ENCODE data around the gene IGSF3. TPM values are rescaled to one million over a fixed set of nuclear protein-coding genes. Genes with fewer than 3 reads are reported as not detected.

IGSF3 gene
- total RNA-seq, 4 donors from 2014 or later = 10.9 to 23.1 (median 18.6) TPM

DNA sequence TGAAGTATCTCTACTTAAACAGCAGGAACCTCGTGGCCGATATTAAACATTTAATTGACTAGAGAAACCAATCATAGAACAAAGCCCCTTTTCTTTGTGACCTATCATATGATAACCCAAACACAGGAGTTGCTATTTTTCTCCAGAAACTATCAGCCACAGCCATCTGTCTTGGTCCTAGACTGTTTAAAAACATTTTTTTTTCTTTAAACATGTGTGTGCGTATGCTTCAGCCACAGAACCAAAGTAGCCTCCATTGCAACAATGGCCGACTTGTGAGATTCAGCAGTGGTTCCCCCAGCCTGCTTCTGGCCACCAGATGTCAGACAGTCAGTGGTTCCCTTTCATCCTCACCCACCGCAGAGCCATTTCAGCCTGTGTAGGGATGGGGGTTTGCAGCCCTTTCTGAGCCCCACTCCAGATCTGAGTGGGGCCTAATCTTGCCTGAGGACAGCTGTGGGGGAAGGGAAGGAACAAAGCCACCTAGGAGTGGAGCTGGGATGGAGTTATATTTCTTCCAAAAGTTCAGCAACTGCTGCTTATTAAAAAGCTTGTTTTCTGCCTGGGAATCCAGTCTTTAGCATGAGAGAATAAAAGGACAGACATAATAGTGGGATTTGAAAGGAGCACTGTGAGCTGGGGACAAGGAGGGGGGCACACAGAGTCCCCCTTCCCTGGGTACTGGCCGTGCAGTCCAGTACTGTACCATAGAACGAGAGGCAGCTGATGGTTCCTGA, 11.7 kb upstream of the IGSF3 start:
- no peak for DNase-seq
- H3K4me3 ChIP-seq (replicated peaks in 1 of 3) = no peak overlapping the region
- no peak for TF ChIP-seq POLR2A (IDR thresholded peaks at IDR 0.05)
- TF ChIP-seq, protein P1, sequence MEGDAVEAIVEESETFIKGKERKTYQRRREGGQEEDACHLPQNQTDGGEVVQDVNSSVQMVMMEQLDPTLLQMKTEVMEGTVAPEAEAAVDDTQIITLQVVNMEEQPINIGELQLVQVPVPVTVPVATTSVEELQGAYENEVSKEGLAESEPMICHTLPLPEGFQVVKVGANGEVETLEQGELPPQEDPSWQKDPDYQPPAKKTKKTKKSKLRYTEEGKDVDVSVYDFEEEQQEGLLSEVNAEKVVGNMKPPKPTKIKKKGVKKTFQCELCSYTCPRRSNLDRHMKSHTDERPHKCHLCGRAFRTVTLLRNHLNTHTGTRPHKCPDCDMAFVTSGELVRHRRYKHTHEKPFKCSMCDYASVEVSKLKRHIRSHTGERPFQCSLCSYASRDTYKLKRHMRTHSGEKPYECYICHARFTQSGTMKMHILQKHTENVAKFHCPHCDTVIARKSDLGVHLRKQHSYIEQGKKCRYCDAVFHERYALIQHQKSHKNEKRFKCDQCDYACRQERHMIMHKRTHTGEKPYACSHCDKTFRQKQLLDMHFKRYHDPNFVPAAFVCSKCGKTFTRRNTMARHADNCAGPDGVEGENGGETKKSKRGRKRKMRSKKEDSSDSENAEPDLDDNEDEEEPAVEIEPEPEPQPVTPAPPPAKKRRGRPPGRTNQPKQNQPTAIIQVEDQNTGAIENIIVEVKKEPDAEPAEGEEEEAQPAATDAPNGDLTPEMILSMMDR (IDR thresholded peaks at IDR 0.05) = no peak
- H3K4me1 ChIP-seq = no peaks in the 10 kb centered on the region
- H3K9me3 ChIP-seq = no peaks in the 10 kb centered on the region
- H3K36me3 ChIP-seq = no peaks in the 10 kb centered on the region
- no peak overlapping the region for H3K27ac ChIP-seq
- intact Hi-C loops (cut with DNase I) = no loop called here
- no peaks in the 10 kb centered on the region for H3K27me3 ChIP-seq
- 80 to 83% methylated on average over 7 of the region's 7 CpGs for WGBS, 2 donors

DNA sequence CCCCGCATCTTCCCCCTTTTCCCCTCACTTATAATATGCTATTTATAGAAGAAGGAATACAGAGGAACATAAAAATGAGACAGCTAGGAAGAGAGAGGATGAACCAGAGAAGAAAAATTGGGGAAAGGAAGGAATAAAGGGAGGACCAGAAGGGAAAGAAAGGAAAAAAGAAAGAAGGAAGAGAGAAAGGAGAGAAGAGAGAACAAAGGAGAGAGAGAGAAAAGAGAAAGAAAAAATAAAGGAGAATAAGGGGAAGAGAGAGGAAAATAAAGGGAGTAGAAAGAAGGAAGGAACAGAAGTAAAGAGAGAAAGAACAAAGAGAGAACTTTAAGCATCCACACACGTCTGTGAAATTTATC, 11.2 kb upstream of the IGSF3 start:
- Histone ChIP-seq H3K36me3 (no peaks in the 10 kb centered on the region), H3K27me3 (no peaks in the 10 kb centered on the region), H3K4me1 (no peaks in the 10 kb centered on the region), H3K27ac (no peak overlapping the region), H3K9me3 (no peaks in the 10 kb centered on the region), H3K4me3 (replicated peaks in 1 of 3) (no peak overlapping the region)
- TF ChIP-seq POLR2A (IDR thresholded peaks at IDR 0.05) = no peak
- TF ChIP-seq, protein P1 (IDR thresholded peaks at IDR 0.05) = no peak
- intact Hi-C loops (cut with DNase I) = no loop called here
- 75 to 78% methylated on average over 2 of the region's 2 CpGs for WGBS, 2 donors
- no peak for DNase-seq

DNA sequence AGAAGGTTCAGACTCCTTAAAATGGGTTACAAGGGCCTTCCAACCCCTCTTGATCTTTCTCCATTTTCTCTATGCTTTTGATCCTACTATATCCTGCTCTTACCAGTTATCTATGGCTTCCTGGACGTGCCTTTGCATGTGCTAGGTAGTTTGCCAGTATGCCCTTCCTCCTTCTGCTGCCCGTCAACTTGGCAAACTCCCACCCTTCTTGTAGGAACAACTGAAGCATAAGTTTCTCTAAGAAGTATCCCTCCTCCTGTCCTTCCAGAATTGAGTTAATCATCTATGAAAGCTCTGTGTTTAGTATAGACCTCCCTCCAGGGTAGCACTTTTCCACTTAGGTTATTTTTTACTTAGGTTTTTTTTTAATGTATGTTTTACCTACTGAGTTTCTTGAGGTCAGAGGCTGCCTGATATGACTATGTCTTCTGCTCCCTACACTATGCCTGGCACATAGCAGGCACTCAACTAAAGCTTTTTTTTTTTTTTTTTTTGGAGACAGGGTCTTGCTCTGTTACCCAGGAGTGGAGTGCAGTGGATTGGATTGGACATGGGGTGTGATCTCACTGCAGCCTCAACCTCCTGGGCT, 10.0 kb upstream of the IGSF3 start:
- no peaks in the 10 kb centered on the region for H3K36me3 ChIP-seq
- no peaks in the 10 kb centered on the region for H3K4me1 ChIP-seq
- 77 to 80% methylated on average over 2 of the region's 2 CpGs for WGBS, 2 donors
- H3K27ac ChIP-seq = no peak overlapping the region
- no peaks in the 10 kb centered on the region for H3K9me3 ChIP-seq
- no peak overlapping the region for H3K4me3 ChIP-seq (replicated peaks in 1 of 3)
- no peak for DNase-seq
- intact Hi-C loops (cut with DNase I) = no loop called here
- no peaks in the 10 kb centered on the region for H3K27me3 ChIP-seq
- TF ChIP-seq, protein P1 (IDR thresholded peaks at IDR 0.05) = no peak
- TF ChIP-seq POLR2A (IDR thresholded peaks at IDR 0.05) = no peak

DNA sequence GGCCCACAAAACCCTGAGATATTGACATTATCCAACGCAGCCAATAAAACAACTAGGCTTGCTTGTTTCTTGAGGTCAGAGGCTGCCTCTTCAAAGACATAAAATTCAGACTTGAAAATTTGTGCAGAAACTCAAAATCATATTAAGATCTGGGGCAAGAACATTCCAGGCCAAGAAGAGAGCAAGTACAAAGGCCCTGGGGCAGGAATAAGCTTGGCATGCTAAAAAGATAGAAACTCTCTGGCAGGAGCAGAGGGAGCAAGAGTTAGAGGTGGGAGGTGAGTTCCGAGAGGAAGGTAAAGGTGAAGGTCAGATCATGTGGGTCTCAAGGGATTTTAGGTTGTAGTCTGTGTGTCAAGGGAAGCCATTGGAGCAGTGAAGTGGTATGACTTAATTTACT, 8.8 kb upstream of the IGSF3 start:
- no peak for DNase-seq
- TF ChIP-seq POLR2A (IDR thresholded peaks at IDR 0.05) = no peak
- TF ChIP-seq, protein P1 (IDR thresholded peaks at IDR 0.05) = no peak
- Histone ChIP-seq H3K4me3 (replicated peaks in 1 of 3) (no peak overlapping the region), H3K27me3 (no peaks in the 10 kb centered on the region), H3K36me3 (no peaks in the 10 kb centered on the region), H3K9me3 (no peaks in the 10 kb centered on the region), H3K4me1 (peaks cover 0 to 3% of the 10 kb centered on the region in 2 donors), H3K27ac (no peak overlapping the region)
- 95 to 97% methylated on average over 2 of the region's 2 CpGs for WGBS, 2 donors
- intact Hi-C loops (cut with DNase I) = no loop called here

DNA sequence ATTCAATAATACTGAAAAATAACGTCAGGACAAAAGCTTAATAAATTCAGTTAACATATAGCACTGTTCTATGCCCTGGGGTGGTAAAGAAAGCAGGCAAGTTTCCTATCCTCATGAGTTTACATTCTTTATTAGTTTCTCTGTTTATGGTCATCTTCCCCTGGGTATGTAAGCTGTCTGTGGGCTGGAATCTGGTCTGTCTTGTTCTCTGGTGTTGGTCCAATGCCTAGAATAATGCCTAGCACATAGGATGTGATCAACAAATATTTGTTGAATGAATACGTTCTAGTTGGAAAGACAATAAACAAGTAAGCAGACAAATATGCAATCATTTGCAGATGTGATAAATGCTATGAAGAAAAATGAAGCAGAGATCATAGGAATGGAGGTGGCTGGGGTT, 7.2 kb upstream of the IGSF3 start:
- Histone ChIP-seq H3K4me1 (peaks cover 0 to 4% of the 10 kb centered on the region in 2 donors), H3K36me3 (no peaks in the 10 kb centered on the region), H3K27ac (no peak overlapping the region), H3K9me3 (no peaks in the 10 kb centered on the region), H3K27me3 (no peaks in the 10 kb centered on the region), H3K4me3 (replicated peaks in 1 of 3) (no peak overlapping the region)
- 79% methylated on average over 2 of the region's 2 CpGs for WGBS, 2 donors
- no peak for TF ChIP-seq POLR2A (IDR thresholded peaks at IDR 0.05)
- TF ChIP-seq, protein P1 (IDR thresholded peaks at IDR 0.05) = no peak
- DNase-seq = no peak
- intact Hi-C loops (cut with DNase I) = loop anchor here (5.0 kb wide), 1 partner anchor 97 kb away; no protein-coding TSS in a partner anchor
